ENCODE results near the gene RMDN2. TPM values are rescaled to one million over a fixed set of nuclear protein-coding genes. Genes with fewer than 3 reads are reported as not detected.
A peak's percentile ranks its signal among the peaks of the same experiment; 100 is the strongest.

RMDN2 gene
- total RNA-seq, 4 donors from 2014 or later: 12.5 to 19.2 (median 14.3) TPM

DNA sequence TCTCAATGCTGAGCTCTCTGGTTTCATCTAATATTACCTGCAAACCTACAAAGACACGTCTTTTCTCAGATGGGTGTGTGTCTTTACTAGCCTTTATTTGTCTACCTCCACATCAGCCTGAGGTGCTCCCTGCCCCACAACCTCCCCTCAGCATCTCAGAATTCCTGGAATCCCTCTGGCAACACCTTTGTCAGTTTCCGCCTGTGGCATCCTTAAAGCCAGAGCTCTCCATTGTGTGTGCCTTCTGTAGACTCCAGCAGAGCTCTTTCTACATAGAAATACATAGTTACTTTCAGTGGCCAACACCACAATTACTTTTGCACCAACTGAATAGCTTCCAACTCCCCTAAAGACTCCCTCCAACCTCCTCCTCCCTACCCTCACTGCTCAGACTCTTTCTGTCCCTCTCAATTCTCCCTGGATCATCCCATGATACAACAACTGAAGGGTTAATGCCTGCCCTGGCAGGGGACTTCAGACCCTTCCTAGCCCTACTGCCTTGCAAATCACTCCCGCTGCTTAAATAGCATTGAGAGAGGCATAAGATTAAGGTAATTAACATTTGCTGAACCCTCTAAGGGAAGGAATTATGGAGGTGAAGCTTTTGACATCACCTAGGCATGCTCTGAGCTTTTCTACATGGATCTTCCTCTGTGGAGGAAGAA is 39.6 kb upstream of the RMDN2 start:
- H3K27me3 ChIP-seq: no peaks in the 10 kb centered on the region
- H3K4me1 ChIP-seq: no peaks in the 10 kb centered on the region
- no peak overlapping the region for H3K27ac ChIP-seq
- TF ChIP-seq, protein P1, sequence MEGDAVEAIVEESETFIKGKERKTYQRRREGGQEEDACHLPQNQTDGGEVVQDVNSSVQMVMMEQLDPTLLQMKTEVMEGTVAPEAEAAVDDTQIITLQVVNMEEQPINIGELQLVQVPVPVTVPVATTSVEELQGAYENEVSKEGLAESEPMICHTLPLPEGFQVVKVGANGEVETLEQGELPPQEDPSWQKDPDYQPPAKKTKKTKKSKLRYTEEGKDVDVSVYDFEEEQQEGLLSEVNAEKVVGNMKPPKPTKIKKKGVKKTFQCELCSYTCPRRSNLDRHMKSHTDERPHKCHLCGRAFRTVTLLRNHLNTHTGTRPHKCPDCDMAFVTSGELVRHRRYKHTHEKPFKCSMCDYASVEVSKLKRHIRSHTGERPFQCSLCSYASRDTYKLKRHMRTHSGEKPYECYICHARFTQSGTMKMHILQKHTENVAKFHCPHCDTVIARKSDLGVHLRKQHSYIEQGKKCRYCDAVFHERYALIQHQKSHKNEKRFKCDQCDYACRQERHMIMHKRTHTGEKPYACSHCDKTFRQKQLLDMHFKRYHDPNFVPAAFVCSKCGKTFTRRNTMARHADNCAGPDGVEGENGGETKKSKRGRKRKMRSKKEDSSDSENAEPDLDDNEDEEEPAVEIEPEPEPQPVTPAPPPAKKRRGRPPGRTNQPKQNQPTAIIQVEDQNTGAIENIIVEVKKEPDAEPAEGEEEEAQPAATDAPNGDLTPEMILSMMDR (IDR thresholded peaks at IDR 0.05): no peak
- no peak for TF ChIP-seq POLR2A (IDR thresholded peaks at IDR 0.05)
- H3K9me3 ChIP-seq: no peaks in the 10 kb centered on the region
- no peaks in the 10 kb centered on the region for H3K36me3 ChIP-seq
- no peak for DNase-seq
- intact Hi-C loops (cut with DNase I; ENCODE audit: low total_unique reads): no loop called here
- H3K4me3 ChIP-seq: no peak overlapping the region

DNA sequence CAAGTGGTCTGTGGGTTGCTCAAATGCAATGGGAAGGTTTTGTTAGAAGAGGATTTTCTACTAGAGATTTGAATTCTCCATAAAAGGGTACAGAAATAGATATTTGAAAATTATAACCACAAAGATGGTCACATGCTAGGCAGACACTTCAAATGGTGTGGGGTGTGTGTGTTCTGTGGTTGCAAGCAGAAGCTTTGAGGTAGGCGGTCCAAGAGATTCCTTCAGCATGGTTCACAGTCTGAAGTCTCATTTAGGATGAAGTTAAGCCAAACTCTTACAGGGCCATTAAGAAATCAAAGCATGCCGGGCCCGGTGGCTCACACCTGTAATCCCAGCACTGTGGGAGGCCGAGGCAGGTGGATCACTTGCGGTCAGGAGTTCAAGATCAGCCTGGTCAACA is 38.3 kb upstream of the RMDN2 start:
- TF ChIP-seq, protein P1 (IDR thresholded peaks at IDR 0.05): no peak
- no peak for TF ChIP-seq POLR2A (IDR thresholded peaks at IDR 0.05)
- Histone ChIP-seq H3K27me3 (no peaks in the 10 kb centered on the region), H3K9me3 (no peaks in the 10 kb centered on the region), H3K4me3 (no peak overlapping the region), H3K27ac (no peak overlapping the region), H3K4me1 (no peaks in the 10 kb centered on the region), H3K36me3 (no peaks in the 10 kb centered on the region)
- DNase-seq: no peak
- intact Hi-C loops (cut with DNase I; ENCODE audit: low total_unique reads): no loop called here

DNA sequence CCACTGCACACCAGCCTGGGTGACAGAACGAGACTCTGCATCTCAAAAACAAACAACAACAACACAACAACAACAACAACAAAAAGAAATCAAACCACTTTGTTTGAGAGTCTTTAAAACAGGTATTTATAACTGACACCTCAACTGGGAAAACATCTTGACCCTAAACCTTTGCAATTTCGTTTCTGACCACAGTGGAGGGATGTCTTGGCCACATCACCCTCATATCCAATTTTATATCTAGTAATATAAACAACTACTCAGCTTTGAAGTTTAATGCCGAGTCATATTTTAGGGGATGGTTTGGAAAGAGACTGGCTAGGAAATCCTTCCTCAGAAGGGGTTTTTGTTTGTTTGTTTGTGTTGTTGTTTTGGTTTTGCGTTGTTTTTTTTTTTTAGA is 37.8 kb upstream of the RMDN2 start:
- Histone ChIP-seq H3K27ac (no peak overlapping the region), H3K36me3 (no peaks in the 10 kb centered on the region), H3K4me3 (no peak overlapping the region), H3K4me1 (no peaks in the 10 kb centered on the region), H3K27me3 (no peaks in the 10 kb centered on the region), H3K9me3 (no peaks in the 10 kb centered on the region)
- intact Hi-C loops (cut with DNase I; ENCODE audit: low total_unique reads): no loop called here
- DNase-seq: no peak
- no peak for TF ChIP-seq POLR2A (IDR thresholded peaks at IDR 0.05)
- TF ChIP-seq, protein P1 (IDR thresholded peaks at IDR 0.05): no peak

DNA sequence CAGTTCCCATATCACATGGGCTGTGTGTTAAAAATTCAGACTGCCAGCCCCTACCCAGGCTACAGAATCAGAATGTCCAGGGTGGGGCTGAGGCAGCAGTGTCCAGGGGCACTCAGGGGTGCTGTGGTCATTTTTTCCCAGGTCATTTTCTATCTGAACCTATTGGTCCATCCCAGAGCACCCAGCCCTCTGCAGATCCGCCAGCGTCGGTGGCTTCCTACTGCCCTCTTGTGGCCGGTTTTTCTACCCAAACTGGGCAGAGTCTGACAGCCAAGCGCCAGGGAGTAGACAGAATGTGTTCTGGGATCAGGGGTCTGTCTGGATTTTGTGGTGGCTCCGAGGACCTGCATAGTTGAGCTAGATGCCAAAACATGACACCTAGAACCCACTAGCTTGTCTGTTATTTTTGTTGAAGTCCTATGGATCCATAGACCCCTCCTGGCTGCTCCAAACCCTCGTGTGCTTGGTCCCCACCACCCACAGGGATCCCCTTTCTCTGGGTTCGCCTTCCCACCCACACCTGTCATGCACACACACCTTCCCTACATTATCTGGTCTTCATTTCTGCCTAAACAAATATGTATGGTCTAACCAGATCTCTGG is 34.1 kb upstream of the RMDN2 start:
- peak; percentile 70 to 74 for DNase-seq
- TF ChIP-seq, protein P1 (IDR thresholded peaks at IDR 0.05): peak; percentile 55 to 72 (median 63)
- no peak for TF ChIP-seq POLR2A (IDR thresholded peaks at IDR 0.05)
- no peaks in the 10 kb centered on the region for H3K4me1 ChIP-seq
- H3K9me3 ChIP-seq: no peaks in the 10 kb centered on the region
- no peaks in the 10 kb centered on the region for H3K36me3 ChIP-seq
- intact Hi-C loops (cut with DNase I; ENCODE audit: low total_unique reads): no loop called here
- H3K27me3 ChIP-seq: no peaks in the 10 kb centered on the region
- no peak overlapping the region for H3K27ac ChIP-seq
- H3K4me3 ChIP-seq: no peak overlapping the region

DNA sequence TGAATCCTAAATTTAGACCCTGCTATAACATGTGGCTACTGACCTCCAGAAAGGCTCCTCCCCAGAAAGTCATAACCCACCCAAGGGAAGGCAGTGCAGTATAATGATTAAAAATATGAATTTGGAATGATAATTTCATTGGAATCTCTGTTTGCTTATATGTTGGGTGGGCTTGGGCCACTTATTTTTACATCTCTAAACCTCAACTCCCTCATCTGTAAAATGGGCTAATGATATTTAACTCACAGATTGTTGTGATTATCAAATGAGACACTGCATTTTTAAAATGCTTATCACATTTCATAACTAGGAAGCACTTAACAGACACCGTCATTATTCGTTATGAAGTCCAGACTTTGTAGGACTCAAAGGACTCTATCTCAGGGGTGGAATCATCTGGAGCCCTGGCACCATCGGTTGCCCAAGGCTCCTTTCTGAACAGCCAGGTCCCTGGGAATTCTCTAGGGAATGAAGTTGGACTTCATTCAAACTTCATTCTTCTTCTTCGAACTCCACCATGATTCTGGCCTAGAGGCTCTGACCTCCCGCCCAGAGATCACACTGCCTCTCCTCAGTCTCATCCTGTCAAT is 33.1 kb upstream of the RMDN2 start:
- Histone ChIP-seq H3K27me3 (no peaks in the 10 kb centered on the region), H3K36me3 (no peaks in the 10 kb centered on the region), H3K9me3 (no peaks in the 10 kb centered on the region), H3K4me1 (no peaks in the 10 kb centered on the region), H3K4me3 (no peak overlapping the region), H3K27ac (no peak overlapping the region)
- DNase-seq: no peak
- intact Hi-C loops (cut with DNase I; ENCODE audit: low total_unique reads): no loop called here
- TF ChIP-seq POLR2A (IDR thresholded peaks at IDR 0.05): no peak
- TF ChIP-seq, protein P1 (IDR thresholded peaks at IDR 0.05): no peak

All from uterus (tissue), 4 donors.